Measurements from ENCODE around the gene ST6GALNAC6. TPM values are rescaled to one million over a fixed set of nuclear protein-coding genes. Genes with fewer than 3 reads are reported as not detected.
A peak's percentile ranks its signal among the peaks of the same experiment; 100 is the strongest.

The ST6GALNAC6 gene
- total RNA-seq, 1 donor from 2014 or later: 94.7 TPM

GRCh38 chr9:127941062-127941960, 41.9 kb upstream of the ST6GALNAC6 start:
- no peak overlapping the region for H3K4me3 ChIP-seq
- H3K9me3 ChIP-seq: no peaks in the 10 kb centered on the region
- TF ChIP-seq, protein P1, sequence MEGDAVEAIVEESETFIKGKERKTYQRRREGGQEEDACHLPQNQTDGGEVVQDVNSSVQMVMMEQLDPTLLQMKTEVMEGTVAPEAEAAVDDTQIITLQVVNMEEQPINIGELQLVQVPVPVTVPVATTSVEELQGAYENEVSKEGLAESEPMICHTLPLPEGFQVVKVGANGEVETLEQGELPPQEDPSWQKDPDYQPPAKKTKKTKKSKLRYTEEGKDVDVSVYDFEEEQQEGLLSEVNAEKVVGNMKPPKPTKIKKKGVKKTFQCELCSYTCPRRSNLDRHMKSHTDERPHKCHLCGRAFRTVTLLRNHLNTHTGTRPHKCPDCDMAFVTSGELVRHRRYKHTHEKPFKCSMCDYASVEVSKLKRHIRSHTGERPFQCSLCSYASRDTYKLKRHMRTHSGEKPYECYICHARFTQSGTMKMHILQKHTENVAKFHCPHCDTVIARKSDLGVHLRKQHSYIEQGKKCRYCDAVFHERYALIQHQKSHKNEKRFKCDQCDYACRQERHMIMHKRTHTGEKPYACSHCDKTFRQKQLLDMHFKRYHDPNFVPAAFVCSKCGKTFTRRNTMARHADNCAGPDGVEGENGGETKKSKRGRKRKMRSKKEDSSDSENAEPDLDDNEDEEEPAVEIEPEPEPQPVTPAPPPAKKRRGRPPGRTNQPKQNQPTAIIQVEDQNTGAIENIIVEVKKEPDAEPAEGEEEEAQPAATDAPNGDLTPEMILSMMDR (IDR thresholded peaks at IDR 0.05): no peak
- peaks cover 9% of the 10 kb centered on the region for H3K4me1 ChIP-seq
- no peak overlapping the region for H3K27ac ChIP-seq
- H3K27me3 ChIP-seq: no peaks in the 10 kb centered on the region
- peaks cover 28% of the 10 kb centered on the region for H3K36me3 ChIP-seq
- ATAC-seq (no peak), DNase-seq (no peak)
- intact Hi-C loops (cut with DNase I): loop anchor here (5.0 to 10.0 kb wide), 2 partner anchors 96 to 173 kb away; no protein-coding TSS in a partner anchor

GRCh38 chr9:127940593-127940992, 41.2 kb upstream of the ST6GALNAC6 start:
- DNase-seq: no peak
- H3K4me3 ChIP-seq: no peak overlapping the region
- H3K4me1 ChIP-seq: peaks cover 16% of the 10 kb centered on the region
- H3K27me3 ChIP-seq: no peaks in the 10 kb centered on the region
- TF ChIP-seq, protein P1 (IDR thresholded peaks at IDR 0.05): no peak
- no peaks in the 10 kb centered on the region for H3K9me3 ChIP-seq
- intact Hi-C loops (cut with DNase I): loop anchor here (5.0 to 10.0 kb wide), 2 partner anchors 97 to 174 kb away; no protein-coding TSS in a partner anchor
- no peak overlapping the region for H3K27ac ChIP-seq
- ATAC-seq: no peak
- peaks cover 29% of the 10 kb centered on the region for H3K36me3 ChIP-seq

- DNase-seq (no peak), ATAC-seq (no peak)
- H3K27me3 ChIP-seq: no peaks in the 10 kb centered on the region
- intact Hi-C loops (cut with DNase I): no loop called here
- H3K9me3 ChIP-seq: no peaks in the 10 kb centered on the region
- TF ChIP-seq, protein P1 (IDR thresholded peaks at IDR 0.05): no peak
- H3K27ac ChIP-seq: peak overlapping the region; percentile 77
- H3K4me1 ChIP-seq: peaks cover 19% of the 10 kb centered on the region
- H3K4me3 ChIP-seq: peak overlapping the region; percentile 88
- peaks cover 18% of the 10 kb centered on the region for H3K36me3 ChIP-seq
Measured at GRCh38 chr9:127938298-127938690, 38.9 kb upstream of the ST6GALNAC6 start.

- DNase-seq: peak; percentile 90
- H3K4me1 ChIP-seq: peaks cover 19% of the 10 kb centered on the region
- peaks cover 13% of the 10 kb centered on the region for H3K36me3 ChIP-seq
- intact Hi-C loops (cut with DNase I): no loop called here
- peak within 1 kb of the TSS; percentile 88 for H3K4me3 ChIP-seq
- peak; percentile 90 for ATAC-seq
- TF ChIP-seq, protein P1 (IDR thresholded peaks at IDR 0.05): no peak
- H3K27me3 ChIP-seq: no peaks in the 10 kb centered on the region
- H3K27ac ChIP-seq: peak within 1 kb of the TSS; percentile 77
- no peaks in the 10 kb centered on the region for H3K9me3 ChIP-seq
Measured at GRCh38 chr9:127937388-127938297, 38.2 kb upstream of the ST6GALNAC6 start, which contains the start of gene DPM2. DPM2 (minus strand) TSS chr9:127937854; CDS start chr9:127937820, 34 bp downstream.

GRCh38 chr9:127937056-127937387, 37.6 kb upstream of the ST6GALNAC6 start:
- H3K27ac ChIP-seq: peak overlapping the region; percentile 77
- ATAC-seq (no peak), DNase-seq (no peak)
- peaks cover 19% of the 10 kb centered on the region for H3K4me1 ChIP-seq
- TF ChIP-seq, protein P1 (IDR thresholded peaks at IDR 0.05): no peak
- intact Hi-C loops (cut with DNase I): no loop called here
- H3K4me3 ChIP-seq: peak overlapping the region; percentile 88
- H3K27me3 ChIP-seq: no peaks in the 10 kb centered on the region
- H3K36me3 ChIP-seq: peaks cover 7% of the 10 kb centered on the region
- no peaks in the 10 kb centered on the region for H3K9me3 ChIP-seq
